Tracheal epithelial cell (primary cell): Measurements from ENCODE around the gene RUFY1. TPM values are rescaled to one million over a fixed set of nuclear protein-coding genes. Genes with fewer than 3 reads are reported as not detected.

Source experiments
- total RNA-seq: library from RNA; depleted of rRNA; stranded (reverse); fragments of >200 nt; gene quantifications from 2 replicates; pipeline ENCODE4 v1.2.1, GENCODE V29; 2014

The RUFY1 gene
- 37.5 and 41.9 TPM in 2 replicates for total RNA-seq

GRCh38 chr5:179550511-179551342, at the start of gene RUFY1:
TSS of gene RUFY1 (plus strand) at chr5:179550554. CDS start at chr5:179550570, 16 bp downstream.

GRCh38 chr5:179623003-179623905, 72.9 kb downstream of the RUFY1 start, which contains the start of gene HNRNPH1:
TSS of gene HNRNPH1 (minus strand) at chr5:179623671. CDS start at chr5:179623133, 538 bp downstream.

Other genes starting within 250 kb of the RUFY1 start
- 0.96 TPM in 1 of 2 replicates, not detected in the other for gene ADAMTS2, start 205.1 kb upstream of the RUFY1 start, total RNA-seq
- 268 and 297 TPM in 2 replicates for gene HNRNPH1, start 73.1 kb downstream of the RUFY1 start, total RNA-seq
- gene CBY3, start 130.5 kb downstream of the RUFY1 start, total RNA-seq: not detected in 2 replicates
- 635 and 679 TPM in 2 replicates for gene CANX, start 148.4 kb downstream of the RUFY1 start, total RNA-seq
- 4.8 and 6.2 TPM in 2 replicates for gene MAML1, start 182.3 kb downstream of the RUFY1 start, total RNA-seq
- gene LTC4S, start 243.4 kb downstream of the RUFY1 start, total RNA-seq: 1.1 TPM in 1 of 2 replicates, not detected in the other